Measurements from ENCODE around the gene ELF4.

The ELF4 gene

GRCh38 chrX:130020661-130021324 lies 89.5 kb downstream of the ELF4 start:
- no peak for TF ChIP-seq CTCF (IDR thresholded peaks at IDR 0.05; ENCODE audit: low read depth, low read length)
- H3K4me3 ChIP-seq (ENCODE audit: low read depth, low read length), result no peak overlapping the region

- TF ChIP-seq CTCF (IDR thresholded peaks at IDR 0.05; ENCODE audit: low read depth, low read length), result no peak
- H3K4me3 ChIP-seq (ENCODE audit: low read depth, low read length), result no peak overlapping the region
Observed at GRCh38 chrX:130018143-130018542, 92.2 kb downstream of the ELF4 start.

- no peak for TF ChIP-seq CTCF (IDR thresholded peaks at IDR 0.05; ENCODE audit: low read depth, low read length)
- no peak overlapping the region for H3K4me3 ChIP-seq (ENCODE audit: low read depth, low read length)
Observed at GRCh38 chrX:130015181-130015580, 95.1 kb downstream of the ELF4 start.

All from WI38 (cell line).